SK-N-MC (cell line): ENCODE results near the gene B4GALT6.

ENCODE experiments used
- EZH2 ChIP-seq: fragments of 200-600 bp; sonication (generic); IDR thresholded peaks from one replicate; pipeline ENCODE4 v1.6.1; 2017; ENCODE audit warnings: antibody characterized with exemption
- FOXP2 ChIP-seq: optimal IDR thresholded peaks from 2 replicates; pipeline ENCODE3; 2011; ENCODE audit warnings: mild to moderate bottlenecking, moderate library complexity; ENCODE audit not compliant: insufficient read depth; ENCODE audit errors: extremely low read length, control extremely low read depth

- TF ChIP-seq EZH2 (no peak), FOXP2 (no peak)
These were observed 74.5 kb downstream of the B4GALT6 start for GRCh38 chr18:31609886-31610285.
